A549 (cell line): ENCODE data around the gene HBE1. TPM values are rescaled to one million over a fixed set of nuclear protein-coding genes. Genes with fewer than 3 reads are reported as not detected.

Experiments used
- ATAC-seq, 2 experiments: fragments of 200-7000 bp in 1 of 2; fragments of >200 bp in 1 of 2; cut with Nextera tagmentation in 1 of 2; cut with Tn5 transposase in 1 of 2; 3 replicates each; pipeline versions ENCODE4 v1.8.0 to v1.9.1; 2018 to 2020; ENCODE audit warnings: mild to moderate bottlenecking in 1 of 2, moderate library complexity in 1 of 2
- CTCF ChIA-PET: fragments of 300-600 bp; sonication (Branson Sonifier 250); formaldehyde crosslinking; extraction: SDS; loops from one replicate; lab custom pipeline; 2021; ENCODE audit warnings: antibody characterized with exemption, inconsistent platforms; lab: Yijun Ruan, JAX
- POLR2A ChIA-PET: fragments of 350-600 bp; formaldehyde crosslinking; extraction: SDS; loops from one replicate; lab custom pipeline; 2021; ENCODE audit warnings: antibody characterized with exemption, inconsistent platforms; lab: Yijun Ruan, JAX
- DNase-seq, 2 experiments: peaks; one replicate each; pipeline versions ENCODE4 v3.0.0 to v3.0.0-alpha.2; 2011 to 2016; ENCODE audit warnings: low read depth in 1 of 2, low spot score in 1 of 2
- FAIRE-seq: peaks from 2 replicates; lab custom pipeline; 2011; peaks lifted over from hg19 to GRCh38; lab: Jason Lieb, UNC
- H3K27ac ChIP-seq, 2 experiments: fragments of >200 bp; sonication (Bioruptor Twin); formaldehyde crosslinking; 3 replicates each; pipeline ENCODE4 v1.5.1; 2016 to 2017
- H3K4me1 ChIP-seq: fragments of >200 bp; sonication (Bioruptor Twin); formaldehyde crosslinking; 3 replicates; pipeline ENCODE4 v1.6.1; 2016
- H3K4me2 ChIP-seq: fragments of >200 bp; sonication (Bioruptor Twin); formaldehyde crosslinking; 3 replicates; pipeline ENCODE4 v1.6.1; 2016
- H3K4me3 ChIP-seq: fragments of >200 bp; sonication (Bioruptor Twin); formaldehyde crosslinking; 3 replicates; pipeline ENCODE4 v1.5.1; 2016
- H3K9me3 ChIP-seq: fragments of >200 bp; sonication (Bioruptor Twin); formaldehyde crosslinking; 3 replicates; pipeline ENCODE4 v1.6.1; 2016
- ATOH8 ChIP-seq: fragments of 250-450 bp; sonication (Bioruptor Pico); IDR thresholded peaks from 2 replicates; pipeline ENCODE4 v1.5.0; 2020; ENCODE audit warnings: low read depth, mild to moderate bottlenecking, moderate library complexity
- CBX2 ChIP-seq: fragments of 200-600 bp; sonication (generic); IDR thresholded peaks from 2 replicates; pipeline ENCODE4 v1.6.1; 2016; ENCODE audit warnings: low read depth, mild to moderate bottlenecking, borderline replicate concordance
- CBX8 ChIP-seq: fragments of 200-600 bp; sonication (generic); IDR thresholded peaks from 2 replicates; pipeline ENCODE4 v1.6.1; 2016
- CHD4 ChIP-seq: fragments of 200-600 bp; sonication (generic); IDR thresholded peaks from 2 replicates; pipeline ENCODE4 v1.6.1; 2016; ENCODE audit warnings: antibody characterized with exemption, mild to moderate bottlenecking, borderline replicate concordance
- CTCF ChIP-seq: fragments of >200 bp; sonication (Bioruptor Twin); formaldehyde crosslinking; IDR thresholded peaks from 3 replicates; pipeline ENCODE4 v1.5.1; 2016
- E2F6 ChIP-seq: IDR thresholded peaks from 2 replicates; pipeline ENCODE4 v1.6.1; 2012; ENCODE audit warnings: low read depth, borderline replicate concordance
- FOSB ChIP-seq: fragments of 250-450 bp; sonication (Bioruptor Pico); IDR thresholded peaks from 2 replicates; pipeline ENCODE4 v1.5.0; 2020; ENCODE audit warnings: mild to moderate bottlenecking, moderate library complexity
- HDAC2 ChIP-seq: fragments of 200-600 bp; sonication (generic); IDR thresholded peaks from 2 replicates; pipeline ENCODE4 v1.6.1; 2016
- JUN ChIP-seq, 2 experiments: fragments of >200 bp; sonication (Bioruptor Twin); formaldehyde crosslinking; IDR thresholded peaks; 2 replicates in 1 of 2; 3 replicates in 1 of 2; pipeline ENCODE4 v1.6.1; 2016 to 2017
- KDM5A ChIP-seq: fragments of 200-600 bp; sonication (generic); IDR thresholded peaks from 2 replicates; pipeline ENCODE4 v1.6.1; 2016; ENCODE audit warnings: antibody characterized with exemption, mild to moderate bottlenecking
- MAZ ChIP-seq: fragments of 150-350 bp; IDR thresholded peaks from 2 replicates; pipeline ENCODE4 v1.6.1; 2014; ENCODE audit warnings: antibody characterized with exemption, low read depth, low read length, borderline replicate concordance
- PHF8 ChIP-seq: fragments of 200-600 bp; sonication (generic); IDR thresholded peaks from 2 replicates; pipeline ENCODE4 v1.6.1; 2016; ENCODE audit warnings: low read depth, mild to moderate bottlenecking, antibody characterized with exemption, moderate library complexity, borderline replicate concordance
- POLR2A ChIP-seq: IDR thresholded peaks from 2 replicates; pipeline ENCODE4 v1.6.1; 2012; ENCODE audit warnings: mild to moderate bottlenecking, low read length
- RARB ChIP-seq: fragments of 250-450 bp; sonication (Bioruptor Pico); IDR thresholded peaks from 2 replicates; pipeline ENCODE4 v1.8.0; 2021; ENCODE audit warnings: mild to moderate bottlenecking, moderate library complexity
- RCOR1 ChIP-seq: fragments of 150-350 bp; IDR thresholded peaks from 2 replicates; pipeline ENCODE4 v1.6.1; 2014; ENCODE audit warnings: antibody characterized with exemption, low read length, low read depth
- REST ChIP-seq: fragments of 200-600 bp; sonication (generic); IDR thresholded peaks from 2 replicates; pipeline ENCODE4 v1.6.1; 2016; ENCODE audit warnings: antibody characterized with exemption, mild to moderate bottlenecking, moderate library complexity
- SMC3 ChIP-seq: fragments of >200 bp; sonication (Bioruptor Twin); formaldehyde crosslinking; IDR thresholded peaks from 3 replicates; pipeline ENCODE4 v1.6.1; 2018; ENCODE audit warnings: inconsistent platforms
- TP53 ChIP-seq: fragments of 250-450 bp; sonication (Bioruptor Pico); IDR thresholded peaks from 2 replicates; pipeline ENCODE4 v1.5.0; 2021; ENCODE audit warnings: mild to moderate bottlenecking, moderate library complexity
- ZNF302 ChIP-seq: fragments of 250-450 bp; sonication (Bioruptor Pico); IDR thresholded peaks from 2 replicates; pipeline ENCODE4 v1.9.0; 2021; ENCODE audit warnings: inconsistent platforms, mild to moderate bottlenecking, moderate library complexity
- WGBS: methylation state at CpG from one replicate; pipeline ENCODE4 v1.1.6; 2017; ENCODE audit errors: missing lambda C conversion rate; 5-methylcytosine and 5-hydroxymethylcytosine counted together
- polyA plus RNA-seq, 4 experiments: library from polyadenylated mRNA; depleted of rRNA in 3 of 4; stranded (reverse); fragments of >200 nt; fragmentation: RNase III in 1 of 4; extraction: RNeasy Plus Mini Kit Qiagen cat#74134 plus additional on column Dnase treatment in 1 of 4; gene quantifications; 2 replicates in 3 of 4; 3 replicates in 1 of 4; pipeline ENCODE4 v1.2.3, GENCODE V29; 2011 to 2017
- TF ChIP-seq, protein P1 (sequence below): fragments of 450-650 bp; IDR thresholded peaks from 2 replicates; pipeline ENCODE4 v1.6.1; 2014; ENCODE audit warnings: antibody characterized with exemption
- TF ChIP-seq, protein P2 (sequence below): fragments of >200 bp; sonication (Bioruptor Twin); formaldehyde crosslinking; IDR thresholded peaks from 3 replicates; pipeline ENCODE4 v1.6.1; 2016

The HBE1 gene
- polyA plus RNA-seq, 2 of the 4 experiments (the other 2 are of a cell fraction) = 0.32 TPM; not detected in 1

DNA sequence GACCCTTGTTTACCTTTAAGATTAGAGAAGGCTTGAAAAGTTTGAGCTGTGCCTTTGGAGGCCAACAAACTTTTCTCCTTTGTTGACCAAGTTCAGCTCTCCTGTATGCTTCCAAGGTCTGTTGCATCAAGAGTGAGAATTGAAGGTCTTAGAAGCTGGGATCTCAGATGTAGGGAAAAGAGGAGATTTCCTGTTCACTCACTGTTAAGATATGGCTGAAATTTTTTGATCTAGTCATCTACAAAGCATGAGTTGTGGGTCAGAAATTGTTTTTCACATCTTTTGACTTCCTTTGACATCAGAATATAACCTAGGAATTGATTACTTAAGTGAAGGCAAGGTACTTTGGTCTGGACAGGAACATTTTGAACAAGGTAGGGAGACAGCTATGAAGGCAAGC is 20.0 kb upstream of the HBE1 start:
- no peak for FAIRE-seq
- Histone ChIP-seq H3K27ac (no peak overlapping the region; a peak in 1 of 6 replicates), H3K9me3 (no peaks in the 10 kb centered on the region), H3K4me1 (no peaks in the 10 kb centered on the region)
- CTCF ChIA-PET = interaction anchor here (0.7 to 3.9 kb wide), 5 partner anchors 28 to 165 kb away, joined by 3 to 44 read pairs (median 3); no protein-coding TSS in a partner anchor
- no peak for TF ChIP-seq KDM5A
- TF ChIP-seq, all 56 proteins: peak for 0
- Histone ChIP-seq H3K4me2 (no peak overlapping the region), H3K4me3 (no peak overlapping the region)
- DNase-seq = no peak
- POLR2A ChIA-PET = no interaction called here
- ATAC-seq = no peak

DNA sequence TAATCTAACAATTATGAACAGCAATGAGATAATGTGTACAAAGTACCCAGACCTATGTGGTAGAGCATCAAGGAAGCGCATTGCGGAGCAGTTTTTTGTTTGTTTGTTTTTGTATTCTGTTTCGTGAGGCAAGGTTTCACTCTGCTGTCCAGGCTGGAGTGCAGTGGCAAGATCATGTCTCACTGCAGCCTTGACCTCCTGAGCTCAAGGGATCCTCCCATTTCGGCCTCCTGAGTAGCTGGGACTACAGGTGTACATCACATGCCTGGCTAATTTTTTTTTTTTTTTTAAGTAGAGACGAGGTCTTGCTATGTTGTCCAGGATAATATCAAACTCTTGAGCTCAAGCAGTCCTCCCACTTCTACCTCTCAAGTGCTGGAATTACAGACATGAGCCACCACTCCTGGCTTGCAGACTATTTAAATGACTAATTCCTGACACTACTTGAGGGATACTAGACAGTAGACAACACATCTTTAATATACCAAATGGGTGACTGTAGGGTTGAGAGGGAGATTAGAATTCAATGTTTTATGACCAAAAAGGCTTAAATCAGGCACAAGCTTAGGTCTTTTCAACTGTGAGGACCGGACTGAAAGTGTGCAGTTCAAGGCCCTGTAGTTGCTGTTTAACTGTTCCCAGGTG is 19.3 kb upstream of the HBE1 start:
- ChIA-PET POLR2A (no interaction called here), CTCF (interaction anchor here (0.7 to 3.9 kb wide), 5 partner anchors 10 to 164 kb away, joined by 3 to 44 read pairs (median 3); no protein-coding TSS in a partner anchor)
- H3K4me1 ChIP-seq = no peaks in the 10 kb centered on the region
- no peak overlapping the region for H3K4me2 ChIP-seq
- no peak for FAIRE-seq
- no peak for DNase-seq
- no peak for TF ChIP-seq REST
- TF ChIP-seq, protein P1, sequence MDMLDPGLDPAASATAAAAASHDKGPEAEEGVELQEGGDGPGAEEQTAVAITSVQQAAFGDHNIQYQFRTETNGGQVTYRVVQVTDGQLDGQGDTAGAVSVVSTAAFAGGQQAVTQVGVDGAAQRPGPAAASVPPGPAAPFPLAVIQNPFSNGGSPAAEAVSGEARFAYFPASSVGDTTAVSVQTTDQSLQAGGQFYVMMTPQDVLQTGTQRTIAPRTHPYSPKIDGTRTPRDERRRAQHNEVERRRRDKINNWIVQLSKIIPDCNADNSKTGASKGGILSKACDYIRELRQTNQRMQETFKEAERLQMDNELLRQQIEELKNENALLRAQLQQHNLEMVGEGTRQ = no peak
- TF ChIP-seq CTCF = no peak
- TF ChIP-seq ZNF302 (CRISPR knock-in tag) = no peak
- TF ChIP-seq FOSB (CRISPR knock-in tag) = no peak
- no peak for TF ChIP-seq CHD4
- TF ChIP-seq RCOR1 = no peak
- no peak for TF ChIP-seq TP53 (CRISPR knock-in tag)
- no peak for TF ChIP-seq JUN (IDR thresholded peaks at IDR 0.05)
- TF ChIP-seq MAZ = no peak
- TF ChIP-seq, protein P2, sequence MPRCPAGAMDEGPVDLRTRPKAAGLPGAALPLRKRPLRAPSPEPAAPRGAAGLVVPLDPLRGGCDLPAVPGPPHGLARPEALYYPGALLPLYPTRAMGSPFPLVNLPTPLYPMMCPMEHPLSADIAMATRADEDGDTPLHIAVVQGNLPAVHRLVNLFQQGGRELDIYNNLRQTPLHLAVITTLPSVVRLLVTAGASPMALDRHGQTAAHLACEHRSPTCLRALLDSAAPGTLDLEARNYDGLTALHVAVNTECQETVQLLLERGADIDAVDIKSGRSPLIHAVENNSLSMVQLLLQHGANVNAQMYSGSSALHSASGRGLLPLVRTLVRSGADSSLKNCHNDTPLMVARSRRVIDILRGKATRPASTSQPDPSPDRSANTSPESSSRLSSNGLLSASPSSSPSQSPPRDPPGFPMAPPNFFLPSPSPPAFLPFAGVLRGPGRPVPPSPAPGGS = no peak
- TF ChIP-seq ATOH8 (CRISPR knock-in tag) = no peak
- no peak for TF ChIP-seq E2F6
- TF ChIP-seq CBX8 = no peak
- TF ChIP-seq HDAC2 = no peak
- no peak for TF ChIP-seq RARB (CRISPR knock-in tag)
- no peak for TF ChIP-seq PHF8
- TF ChIP-seq SMC3 = no peak
- no peak for TF ChIP-seq CBX2
- no peak for TF ChIP-seq POLR2A
- H3K4me3 ChIP-seq = no peak overlapping the region
- H3K27ac ChIP-seq = no peak overlapping the region; a peak in 1 of 6 replicates
- H3K9me3 ChIP-seq = no peaks in the 10 kb centered on the region
- 77% methylated on average over 6 of the region's 6 CpGs for WGBS
- no peak for ATAC-seq
